Measurements from ENCODE around the gene TEX11. TPM values are rescaled to one million over a fixed set of nuclear protein-coding genes. Genes with fewer than 3 reads are reported as not detected.

TEX11 gene
- total and polyA plus RNA-seq, 9 of the 15 experiments (the other 6 are each of a cell fraction or from before 2014, with no cell fraction given) = 0.27 to 1.1 (median 0.45) TPM

DNA sequence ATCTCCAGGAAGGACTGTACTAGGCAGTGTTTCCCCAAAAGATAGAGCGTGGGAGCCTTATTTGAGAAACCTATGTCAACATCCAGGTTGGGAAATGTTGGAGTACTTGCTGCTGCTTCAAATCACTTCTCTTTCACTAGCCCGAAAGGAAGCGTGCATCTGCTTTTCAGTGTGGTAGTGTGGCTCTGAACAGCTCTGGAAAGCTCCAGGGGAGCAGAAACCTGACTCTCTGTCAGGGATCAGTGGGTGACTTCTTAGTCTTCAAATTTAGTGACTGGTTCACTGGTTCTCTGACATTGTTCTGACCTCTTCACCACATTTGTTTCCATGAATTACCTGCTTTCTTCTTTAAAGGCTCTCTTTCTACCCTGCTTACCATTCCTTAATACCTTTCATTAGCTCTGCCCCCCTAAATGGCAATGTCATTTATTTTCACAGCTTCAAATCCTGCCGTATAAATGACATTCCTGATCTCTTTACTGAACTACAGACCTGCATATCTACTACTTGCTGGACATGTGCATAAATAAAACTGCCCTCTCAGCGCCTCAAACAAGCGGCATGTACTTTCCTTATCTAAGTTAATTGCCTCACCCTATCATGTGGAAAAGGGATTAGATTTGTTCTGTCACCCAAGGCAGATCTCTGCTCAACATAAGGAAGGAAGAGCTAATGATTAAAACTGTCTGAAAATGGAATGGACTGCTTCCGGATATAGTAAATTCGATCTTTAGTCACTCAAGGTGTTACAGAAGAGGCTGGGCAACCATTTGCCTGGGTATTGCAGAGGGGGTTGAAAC, 426.8 kb downstream of the TEX11 start (continued):
- TF ChIP-seq, protein P1, sequence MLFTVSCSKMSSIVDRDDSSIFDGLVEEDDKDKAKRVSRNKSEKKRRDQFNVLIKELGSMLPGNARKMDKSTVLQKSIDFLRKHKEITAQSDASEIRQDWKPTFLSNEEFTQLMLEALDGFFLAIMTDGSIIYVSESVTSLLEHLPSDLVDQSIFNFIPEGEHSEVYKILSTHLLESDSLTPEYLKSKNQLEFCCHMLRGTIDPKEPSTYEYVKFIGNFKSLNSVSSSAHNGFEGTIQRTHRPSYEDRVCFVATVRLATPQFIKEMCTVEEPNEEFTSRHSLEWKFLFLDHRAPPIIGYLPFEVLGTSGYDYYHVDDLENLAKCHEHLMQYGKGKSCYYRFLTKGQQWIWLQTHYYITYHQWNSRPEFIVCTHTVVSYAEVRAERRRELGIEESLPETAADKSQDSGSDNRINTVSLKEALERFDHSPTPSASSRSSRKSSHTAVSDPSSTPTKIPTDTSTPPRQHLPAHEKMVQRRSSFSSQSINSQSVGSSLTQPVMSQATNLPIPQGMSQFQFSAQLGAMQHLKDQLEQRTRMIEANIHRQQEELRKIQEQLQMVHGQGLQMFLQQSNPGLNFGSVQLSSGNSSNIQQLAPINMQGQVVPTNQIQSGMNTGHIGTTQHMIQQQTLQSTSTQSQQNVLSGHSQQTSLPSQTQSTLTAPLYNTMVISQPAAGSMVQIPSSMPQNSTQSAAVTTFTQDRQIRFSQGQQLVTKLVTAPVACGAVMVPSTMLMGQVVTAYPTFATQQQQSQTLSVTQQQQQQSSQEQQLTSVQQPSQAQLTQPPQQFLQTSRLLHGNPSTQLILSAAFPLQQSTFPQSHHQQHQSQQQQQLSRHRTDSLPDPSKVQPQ (CRISPR knock-in tag; IDR thresholded peaks at IDR 0.05; ENCODE audit: borderline replicate concordance) = no peak

DNA sequence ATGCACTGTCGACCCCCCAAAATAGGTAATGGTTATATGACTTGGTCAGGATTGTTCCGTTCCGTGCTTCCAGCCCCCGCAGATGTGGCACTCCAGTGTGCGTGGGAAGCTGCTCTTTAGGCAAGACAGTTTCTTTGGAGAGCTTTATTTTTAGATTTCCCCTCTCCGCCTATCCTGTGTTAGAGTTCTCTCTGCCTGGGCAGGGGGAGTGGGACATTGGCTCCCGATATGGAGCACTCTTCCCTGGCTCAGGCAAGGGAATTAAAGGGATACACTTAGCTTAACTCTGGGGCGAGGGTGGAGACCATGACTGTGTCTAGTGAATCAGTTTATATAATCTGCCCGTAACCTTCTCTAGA, 427.9 kb downstream of the TEX11 start:
- H3K9me3 ChIP-seq (replicated peaks; ENCODE audit: control insufficient read depth, insufficient read depth, low read depth, low read length) = no peaks in the 10 kb centered on the region
- no peaks in the 10 kb centered on the region; a peak in 1 of 5 replicates for H3K4me1 ChIP-seq (replicated peaks in 1 of 2; ENCODE audit: control insufficient read depth in 2 of 2, insufficient read depth in 2 of 2, low read length in 2 of 2)
- FAIRE-seq (no peak), DNase-seq (ENCODE audit: extremely low read depth in 1 of 4, low spot score in 3 of 4) (no peak), ATAC-seq (no peak)
- WGBS (ENCODE audit: insufficient coverage, low coverage, missing lambda C conversion rate) = 37% methylated on average over 9 of the region's 9 CpGs
- H3K9me1 ChIP-seq (ENCODE audit: control insufficient read depth, insufficient read depth, low read length) = no peaks in the 10 kb centered on the region
- in situ Hi-C loops (cut with MboI) (no loop called here), intact Hi-C loops (cut with micrococcal nuclease) (no loop called here)
- no peaks in the 10 kb centered on the region for H3K27me3 ChIP-seq (ENCODE audit: control insufficient read depth in 2 of 2, insufficient read depth in 2 of 2, low read length in 2 of 2)
- H3K36me3 ChIP-seq (ENCODE audit: control insufficient read depth, insufficient read depth, low read length) = no peaks in the 10 kb centered on the region; the same call in 2 of the 3 replicates
- ChIA-PET POLR2A (no interaction called here), CTCF (ENCODE audit: low intra/inter-chr PET ratio) (no interaction called here)
- BruUV-seq (replicated peaks) = no TSS peak
- H3K27ac ChIP-seq (ENCODE audit: extremely low read depth, low read depth, low read length) = no peak overlapping the region
- no peak overlapping the region for H3K9ac ChIP-seq (ENCODE audit: insufficient read depth in 1 of 2, low read depth in 2 of 2, low read length in 2 of 2)
- H4K20me1 ChIP-seq (replicated peaks; ENCODE audit: control insufficient read depth, insufficient read depth, low read length) = peaks cover 17% of the 10 kb centered on the region; the same call in 1 of the 2 replicates
- H2AFZ ChIP-seq (ENCODE audit: low read depth, low read length) = no peak overlapping the region
- no peak overlapping the region for H3K4me2 ChIP-seq (ENCODE audit: insufficient read depth, low read length)
- no peak overlapping the region for H3K4me3 ChIP-seq
- no peaks in the 10 kb centered on the region for H3K79me2 ChIP-seq (ENCODE audit: control insufficient read depth, insufficient read depth, low read length)
- TF ChIP-seq HDGF (IDR thresholded peaks at IDR 0.05) (no peak), KDM2B (CRISPR knock-in tag; IDR thresholded peaks at IDR 0.05) (no peak), NR2C1 (IDR thresholded peaks at IDR 0.05) (no peak), NR2C1 (tag; IDR thresholded peaks at IDR 0.05) (no peak), ELF2 (CRISPR knock-in tag; IDR thresholded peaks at IDR 0.05) (no peak), ILF3 (IDR thresholded peaks at IDR 0.05; ENCODE audit: borderline replicate concordance) (no peak), ZNF197 (CRISPR knock-in tag; IDR thresholded peaks at IDR 0.05; ENCODE audit: low read depth) (no peak)
- TF ChIP-seq, protein P2, sequence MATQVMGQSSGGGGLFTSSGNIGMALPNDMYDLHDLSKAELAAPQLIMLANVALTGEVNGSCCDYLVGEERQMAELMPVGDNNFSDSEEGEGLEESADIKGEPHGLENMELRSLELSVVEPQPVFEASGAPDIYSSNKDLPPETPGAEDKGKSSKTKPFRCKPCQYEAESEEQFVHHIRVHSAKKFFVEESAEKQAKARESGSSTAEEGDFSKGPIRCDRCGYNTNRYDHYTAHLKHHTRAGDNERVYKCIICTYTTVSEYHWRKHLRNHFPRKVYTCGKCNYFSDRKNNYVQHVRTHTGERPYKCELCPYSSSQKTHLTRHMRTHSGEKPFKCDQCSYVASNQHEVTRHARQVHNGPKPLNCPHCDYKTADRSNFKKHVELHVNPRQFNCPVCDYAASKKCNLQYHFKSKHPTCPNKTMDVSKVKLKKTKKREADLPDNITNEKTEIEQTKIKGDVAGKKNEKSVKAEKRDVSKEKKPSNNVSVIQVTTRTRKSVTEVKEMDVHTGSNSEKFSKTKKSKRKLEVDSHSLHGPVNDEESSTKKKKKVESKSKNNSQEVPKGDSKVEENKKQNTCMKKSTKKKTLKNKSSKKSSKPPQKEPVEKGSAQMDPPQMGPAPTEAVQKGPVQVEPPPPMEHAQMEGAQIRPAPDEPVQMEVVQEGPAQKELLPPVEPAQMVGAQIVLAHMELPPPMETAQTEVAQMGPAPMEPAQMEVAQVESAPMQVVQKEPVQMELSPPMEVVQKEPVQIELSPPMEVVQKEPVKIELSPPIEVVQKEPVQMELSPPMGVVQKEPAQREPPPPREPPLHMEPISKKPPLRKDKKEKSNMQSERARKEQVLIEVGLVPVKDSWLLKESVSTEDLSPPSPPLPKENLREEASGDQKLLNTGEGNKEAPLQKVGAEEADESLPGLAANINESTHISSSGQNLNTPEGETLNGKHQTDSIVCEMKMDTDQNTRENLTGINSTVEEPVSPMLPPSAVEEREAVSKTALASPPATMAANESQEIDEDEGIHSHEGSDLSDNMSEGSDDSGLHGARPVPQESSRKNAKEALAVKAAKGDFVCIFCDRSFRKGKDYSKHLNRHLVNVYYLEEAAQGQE (IDR thresholded peaks at IDR 0.05; ENCODE audit: borderline replicate concordance) = no peak
- TF ChIP-seq, protein P2 (CRISPR knock-in tag; IDR thresholded peaks at IDR 0.05; ENCODE audit: low read depth) = no peak

Measured in K562 (cell line).